Erythroblast (primary cell): ENCODE results near the gene PFN4.

Source experiments
- GATA1 ChIP-seq: IDR thresholded peaks from 2 replicates; pipeline ENCODE4 v1.6.1; 2011; ENCODE audit warnings: low read depth, mild to moderate bottlenecking, control low read depth, low read length, moderate library complexity
- POLR2A ChIP-seq: IDR thresholded peaks from 2 replicates; pipeline ENCODE4 v1.6.1; 2011; ENCODE audit warnings: mild to moderate bottlenecking, low read length

GRCh38 chr2:24085200-24085489 lies 38.0 kb downstream of the PFN4 start:
- no peak for TF ChIP-seq POLR2A
- no peak for TF ChIP-seq GATA1
